NCI-H2196 treated with DMSO at 0.1 percent for 48 hours (cell line): ENCODE results near the gene SMYD2.

ENCODE experiments used
- DNase-seq: peaks from one replicate; lab custom pipeline; 2025; ENCODE audit not compliant: unreplicated experiment; lab: John Stamatoyannopoulos, UW

The SMYD2 gene

GRCh38 chr1:214354440-214355148, 73.6 kb downstream of the SMYD2 start:
- DNase-seq = no peak

- DNase-seq = no peak
These were observed 79.2 kb downstream of the SMYD2 start for GRCh38 chr1:214360116-214360515.

- DNase-seq = no peak
These were observed 79.7 kb downstream of the SMYD2 start for GRCh38 chr1:214360525-214361164.

DNA sequence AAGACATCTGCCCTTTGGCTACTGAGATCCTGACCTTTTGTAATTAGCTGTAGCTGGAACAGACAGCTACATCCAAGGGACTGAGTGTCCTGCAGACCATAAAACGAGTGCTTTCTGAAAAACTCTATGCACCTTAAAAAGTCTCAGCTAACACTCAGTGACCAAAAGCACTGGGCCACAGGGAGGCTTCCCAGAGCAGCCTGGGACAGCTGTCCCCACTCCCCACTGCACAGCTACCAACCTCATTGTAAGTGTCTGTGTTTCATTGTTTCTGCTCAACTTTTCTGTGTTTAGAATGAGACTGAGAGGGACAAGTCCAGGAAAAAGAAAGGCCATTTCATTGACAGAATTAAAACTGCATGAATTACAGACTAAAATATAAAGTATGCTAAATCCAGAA, 80.7 kb downstream of the SMYD2 start:
- DNase-seq = no peak

DNA sequence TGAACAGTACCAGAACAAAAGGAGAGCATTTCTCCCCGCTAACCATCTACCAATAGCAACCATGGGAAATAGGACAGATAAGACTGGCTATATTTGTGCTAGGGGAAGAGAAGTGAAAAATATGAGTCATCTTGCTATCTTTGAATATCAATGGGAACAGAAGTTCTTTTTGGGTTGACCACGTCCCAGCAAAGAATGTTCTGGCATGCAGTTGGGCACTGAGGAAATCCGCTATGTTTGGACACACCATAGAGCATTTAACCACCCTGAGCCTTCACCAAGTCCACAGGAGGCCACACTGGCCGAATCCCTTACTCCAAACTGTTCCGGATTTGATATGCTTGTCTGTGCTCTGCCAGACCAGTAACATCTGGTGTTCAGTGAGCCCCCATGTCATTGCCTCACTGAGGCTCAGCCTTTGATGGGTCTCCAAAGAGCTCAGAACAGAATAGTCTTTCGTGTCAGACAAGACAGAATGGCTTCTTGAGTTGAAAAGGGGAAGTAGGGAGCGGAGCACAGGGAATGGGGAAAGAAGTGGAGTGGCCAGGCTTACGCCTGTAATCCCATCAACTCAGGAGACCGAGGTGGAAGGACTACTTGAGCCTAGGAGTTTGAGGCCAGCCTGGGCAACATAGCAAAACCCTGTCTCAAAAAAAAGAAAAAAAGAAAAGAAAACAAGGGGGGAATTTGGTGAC, 81.4 kb downstream of the SMYD2 start:
- DNase-seq = no peak

DNA sequence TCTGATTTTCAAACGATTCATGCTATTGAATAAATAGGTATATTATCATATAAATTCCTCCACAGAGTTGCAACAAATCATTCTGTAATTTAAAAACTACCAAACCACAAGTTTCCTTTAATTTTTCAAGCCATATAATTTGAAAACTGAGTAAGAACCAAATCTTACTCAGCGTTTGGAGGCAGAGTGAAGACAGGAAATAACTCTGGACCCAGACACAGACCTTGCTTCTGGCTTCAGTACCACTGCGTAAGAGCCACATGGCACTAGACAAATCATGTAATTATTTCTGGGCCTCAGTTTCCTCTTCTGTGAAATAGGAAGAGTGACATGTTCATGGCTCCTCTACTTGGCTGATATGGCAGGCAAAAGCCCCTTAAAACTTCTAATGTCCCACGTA, 82.4 kb downstream of the SMYD2 start:
- DNase-seq = no peak

GRCh38 chr1:214364386-214364785, 83.4 kb downstream of the SMYD2 start:
- DNase-seq = no peak

DNA sequence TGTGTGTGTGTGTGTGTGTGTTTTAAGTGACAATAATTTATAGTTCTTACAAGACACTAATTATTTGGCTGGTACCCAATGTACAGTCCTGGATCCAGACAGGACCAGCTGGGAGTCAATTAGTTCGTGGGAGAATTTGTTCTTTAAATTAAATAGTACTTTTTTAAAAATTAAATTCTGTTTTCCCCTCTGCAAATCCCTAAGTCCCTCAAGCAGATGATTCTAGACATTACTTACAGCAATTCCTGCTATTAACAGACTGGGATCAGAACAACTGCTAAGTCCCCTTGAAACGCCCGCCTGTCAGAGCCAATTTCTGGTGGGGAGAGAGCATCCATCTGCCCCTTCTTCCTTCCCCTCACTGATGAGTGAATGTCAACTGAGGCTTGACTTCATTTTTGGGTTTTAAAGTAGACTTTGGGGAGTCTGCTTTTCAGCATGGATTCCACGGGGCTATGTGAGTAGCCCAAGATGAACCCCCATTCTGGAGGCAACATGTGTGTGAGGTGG, 83.9 kb downstream of the SMYD2 start:
- no peak for DNase-seq

DNA sequence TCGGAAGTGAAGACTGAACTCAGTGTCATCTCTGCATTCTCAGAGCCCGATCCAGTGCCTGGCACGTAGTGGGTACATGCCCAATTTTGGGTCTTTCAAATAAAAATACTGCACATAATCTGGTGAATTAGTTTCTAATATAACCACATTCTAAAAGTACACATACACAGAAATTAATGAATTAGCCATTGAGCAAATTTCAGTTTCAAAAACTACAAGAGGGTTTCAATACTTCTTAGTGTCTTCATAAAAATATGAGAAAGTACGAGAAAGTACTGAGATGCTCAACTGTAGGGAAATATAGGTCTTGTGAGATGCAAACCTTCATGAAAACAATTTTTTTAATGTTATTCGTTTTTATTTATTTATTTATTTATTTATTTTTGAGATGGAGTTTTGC, 86.9 kb downstream of the SMYD2 start:
- no peak for DNase-seq

DNA sequence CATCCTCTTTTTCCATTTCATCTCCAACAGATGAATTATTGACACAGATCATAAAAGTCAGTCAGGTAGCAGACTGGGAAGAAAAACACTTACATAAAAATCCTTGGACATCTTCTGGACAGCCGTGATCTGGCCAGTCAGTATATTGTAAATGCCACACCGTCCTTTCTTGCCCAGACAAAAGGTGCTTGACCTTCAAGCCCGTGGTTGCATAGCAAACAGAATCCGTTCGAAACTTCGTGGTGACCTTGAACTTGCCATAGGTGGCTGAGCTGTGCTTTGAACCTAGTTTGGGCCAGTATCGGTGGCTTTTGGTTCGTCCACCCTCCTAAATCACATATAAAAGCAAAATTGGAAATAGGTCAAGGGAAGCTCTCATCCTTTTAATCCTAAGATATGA, 88.4 kb downstream of the SMYD2 start:
- DNase-seq = no peak

DNA sequence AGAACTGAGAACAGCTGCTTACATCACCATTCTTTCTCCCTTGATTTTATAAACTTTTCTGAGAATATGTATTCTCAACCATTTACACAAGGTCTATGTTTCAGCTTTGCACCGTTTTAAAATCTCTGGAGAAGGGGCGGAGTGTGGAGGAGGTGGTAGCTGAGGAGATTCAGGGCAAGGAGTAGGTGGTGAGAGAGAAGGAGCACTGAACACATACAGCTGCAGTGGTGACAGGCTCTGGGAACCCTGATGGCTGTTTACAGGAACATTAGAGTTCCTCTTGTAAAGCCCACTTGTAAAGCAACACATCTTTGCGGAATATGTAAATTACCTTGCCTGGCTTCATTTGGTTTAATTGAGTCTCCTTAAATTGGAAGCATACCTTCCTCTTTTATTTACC, 89.7 kb downstream of the SMYD2 start:
- DNase-seq = no peak

DNA sequence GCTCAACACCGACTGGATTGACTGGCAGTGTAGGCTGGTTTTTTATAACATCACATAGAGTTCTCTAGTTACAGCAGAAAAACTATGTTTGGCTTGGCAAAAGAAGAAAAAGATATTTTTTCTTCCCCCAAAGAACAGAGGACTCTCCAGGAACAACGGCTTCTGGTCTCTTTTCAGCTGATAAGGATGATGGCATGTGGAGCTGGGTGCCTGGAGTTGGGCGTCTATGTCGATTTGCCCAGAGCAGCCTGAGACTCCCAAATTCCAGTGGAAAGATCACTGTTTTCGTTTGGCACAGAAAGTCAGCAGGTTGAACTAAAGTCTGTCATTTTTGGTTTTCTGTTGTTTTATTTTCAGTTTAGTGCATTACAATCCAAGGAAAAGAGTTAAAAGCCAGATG, 91.1 kb downstream of the SMYD2 start:
- DNase-seq = no peak

GRCh38 chr1:214377485-214377884, 96.5 kb downstream of the SMYD2 start:
- no peak for DNase-seq

GRCh38 chr1:214377886-214378285, 96.9 kb downstream of the SMYD2 start:
- DNase-seq = no peak

DNA sequence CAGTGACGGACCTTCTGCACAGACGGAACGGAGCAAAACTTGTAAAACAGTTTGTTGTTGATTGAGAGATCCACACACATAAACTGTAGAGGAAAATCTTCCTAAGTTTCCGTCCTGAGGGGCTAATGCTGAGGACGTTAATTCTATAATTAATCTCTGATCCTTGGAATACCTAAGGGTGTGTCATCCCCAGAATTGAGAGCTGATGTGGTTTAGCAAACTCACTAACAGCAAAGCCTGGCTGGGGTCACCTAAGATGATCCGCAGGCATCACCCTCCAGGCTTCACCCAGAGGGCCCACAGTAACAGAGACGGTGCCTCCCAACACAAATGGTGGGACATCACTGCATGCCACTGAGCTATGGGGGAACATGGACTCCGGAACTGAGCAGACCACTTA, 97.5 kb downstream of the SMYD2 start:
- DNase-seq = no peak

- DNase-seq = no peak
These were observed 98.4 kb downstream of the SMYD2 start for GRCh38 chr1:214379236-214379970.

DNA sequence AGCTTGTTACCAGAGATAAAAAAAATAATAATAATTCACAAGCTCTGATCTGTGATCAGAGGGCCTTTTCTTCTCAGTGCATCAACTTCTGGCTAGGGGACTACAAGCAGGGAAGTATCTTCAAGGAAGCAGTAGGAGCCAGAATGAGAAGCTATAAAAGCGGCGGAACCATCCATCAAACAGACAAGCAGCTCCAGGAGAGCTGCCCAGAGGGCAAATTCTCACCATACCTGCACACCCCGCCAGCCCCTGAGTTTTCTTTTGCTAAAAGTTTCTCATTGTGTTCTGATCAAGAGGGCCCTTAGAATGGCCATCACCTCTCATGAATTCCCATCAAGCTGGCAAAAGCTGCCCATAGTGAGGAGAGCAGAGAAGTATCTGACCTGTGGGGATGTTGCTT, 99.4 kb downstream of the SMYD2 start:
- no peak for DNase-seq

- DNase-seq = no peak
These were observed 100.2 kb downstream of the SMYD2 start for GRCh38 chr1:214380986-214381695.

DNA sequence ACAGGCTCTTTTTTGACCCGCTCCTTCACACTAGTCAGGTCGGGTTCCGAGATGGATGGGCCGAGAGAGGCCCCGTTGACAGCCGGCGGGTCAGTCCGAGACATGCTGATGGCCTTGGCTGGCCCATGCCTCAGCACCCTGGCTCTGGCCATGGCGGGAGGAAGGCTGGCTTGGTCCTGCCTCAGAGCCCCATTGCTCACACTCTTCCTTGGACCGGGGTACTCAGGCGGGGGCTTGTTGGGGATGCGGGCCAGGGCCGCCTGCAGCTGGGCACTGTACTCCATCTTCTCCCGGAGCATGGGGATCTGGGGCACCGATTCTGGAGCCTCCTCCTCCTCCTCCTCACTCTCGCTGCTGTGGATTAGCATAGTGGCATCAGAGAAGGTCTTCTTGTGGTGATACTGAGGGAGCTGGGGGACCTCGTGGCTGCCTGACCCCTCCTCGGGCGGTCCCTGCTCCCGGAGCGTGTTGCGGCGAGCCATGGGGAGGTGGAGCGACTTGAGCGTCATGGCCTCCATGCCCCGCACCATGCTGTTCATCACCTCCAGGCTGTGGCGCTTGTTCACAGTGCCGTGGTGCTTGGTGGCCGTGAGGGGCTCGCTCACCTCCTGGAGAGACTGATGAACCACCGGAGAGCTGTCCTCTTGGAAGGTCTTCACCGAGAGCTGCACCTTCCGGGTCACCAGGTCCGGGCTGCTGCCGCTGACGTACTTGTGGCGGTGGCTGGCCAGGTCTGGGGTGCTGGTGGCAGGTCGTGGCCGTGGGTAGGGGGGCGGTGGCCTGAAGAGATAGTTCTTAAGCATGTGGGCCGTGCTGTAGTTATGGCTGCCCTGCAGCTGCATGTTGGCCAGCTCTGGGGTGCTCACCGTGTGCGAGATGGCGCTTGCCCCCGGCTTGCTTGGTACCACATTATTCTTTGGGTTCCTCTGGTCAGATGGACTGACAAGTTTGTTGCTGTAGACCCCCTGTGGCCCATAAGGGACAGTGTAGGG, 102.7 kb downstream of the SMYD2 start:
- no peak for DNase-seq
